Gastrocnemius medialis (tissue), 4 donors: ENCODE data around the gene CPNE2.

Experiments used
- POLR2A ChIP-seq, 2 donors: fragments of 450-650 bp; IDR thresholded peaks; one replicate each; pipeline ENCODE4 v1.6.1; 2017; ENCODE audit warnings: antibody characterized with exemption in 2 of 2, mild to moderate bottlenecking in 2 of 2, moderate library complexity in 2 of 2
- TF ChIP-seq, protein P1 (sequence below), 5 experiments: fragments of 450-650 bp in 3 of 5; fragments of 200-600 bp in 2 of 5; sonication (generic) in 2 of 5; IDR thresholded peaks in 4 of 5; conservative IDR thresholded peaks in 1 of 5; 1 replicate in 4 of 5; 2 replicates in 1 of 5; pipeline ENCODE4 v1.5.1; 2016 to 2019; ENCODE audit warnings: antibody characterized with exemption in 5 of 5, mild to moderate bottlenecking in 3 of 5, moderate library complexity in 3 of 5

DNA sequence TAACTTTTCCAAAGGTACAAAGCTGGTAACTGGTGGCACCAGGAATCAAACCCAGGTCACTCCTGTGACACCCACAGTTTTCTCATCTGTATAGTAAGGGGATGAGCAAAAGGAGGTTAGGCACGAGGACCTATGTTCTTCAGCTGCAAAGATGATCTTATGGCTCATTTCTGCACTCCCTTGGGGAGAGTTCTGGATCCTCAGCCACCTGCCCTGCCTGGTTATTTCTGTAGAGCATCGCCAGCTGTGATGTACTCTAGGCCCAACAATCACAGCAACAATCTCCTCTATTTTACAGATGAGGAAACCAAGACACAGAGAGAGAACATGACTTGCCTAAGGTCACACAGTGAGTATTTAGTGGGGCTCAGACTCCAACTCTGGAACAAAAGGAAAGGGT, 5.4 kb upstream of the CPNE2 start:
- TF ChIP-seq, protein P1, sequence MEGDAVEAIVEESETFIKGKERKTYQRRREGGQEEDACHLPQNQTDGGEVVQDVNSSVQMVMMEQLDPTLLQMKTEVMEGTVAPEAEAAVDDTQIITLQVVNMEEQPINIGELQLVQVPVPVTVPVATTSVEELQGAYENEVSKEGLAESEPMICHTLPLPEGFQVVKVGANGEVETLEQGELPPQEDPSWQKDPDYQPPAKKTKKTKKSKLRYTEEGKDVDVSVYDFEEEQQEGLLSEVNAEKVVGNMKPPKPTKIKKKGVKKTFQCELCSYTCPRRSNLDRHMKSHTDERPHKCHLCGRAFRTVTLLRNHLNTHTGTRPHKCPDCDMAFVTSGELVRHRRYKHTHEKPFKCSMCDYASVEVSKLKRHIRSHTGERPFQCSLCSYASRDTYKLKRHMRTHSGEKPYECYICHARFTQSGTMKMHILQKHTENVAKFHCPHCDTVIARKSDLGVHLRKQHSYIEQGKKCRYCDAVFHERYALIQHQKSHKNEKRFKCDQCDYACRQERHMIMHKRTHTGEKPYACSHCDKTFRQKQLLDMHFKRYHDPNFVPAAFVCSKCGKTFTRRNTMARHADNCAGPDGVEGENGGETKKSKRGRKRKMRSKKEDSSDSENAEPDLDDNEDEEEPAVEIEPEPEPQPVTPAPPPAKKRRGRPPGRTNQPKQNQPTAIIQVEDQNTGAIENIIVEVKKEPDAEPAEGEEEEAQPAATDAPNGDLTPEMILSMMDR (IDR thresholded peaks at IDR 0.05 in 4 of 5, conservative IDR thresholded peaks at IDR 0.05 in 1 of 5): no peak
- no peak for TF ChIP-seq POLR2A (IDR thresholded peaks at IDR 0.05)
